Astrocyte (in vitro differentiated cells and primary cell): ENCODE measurements around the gene FBXW9. TPM values are rescaled to one million over a fixed set of nuclear protein-coding genes. Genes with fewer than 3 reads are reported as not detected.

Experiments
- DNase-seq: peaks from one replicate; pipeline ENCODE4 v3.0.0-alpha.2; 2010; ENCODE audit warnings: low read depth
- FAIRE-seq: peaks from 2 replicates; lab custom pipeline; 2011; peaks lifted over from hg19 to GRCh38; lab: Jason Lieb, UNC
- H2AFZ ChIP-seq: 2 replicates; pipeline ENCODE4 v1.6.0; 2012; ENCODE audit warnings: low read depth, low read length, inconsistent platforms
- H3K27ac ChIP-seq: 2 replicates; pipeline ENCODE4 v1.5.1; 2011; ENCODE audit warnings: low read depth, low read length, inconsistent platforms
- H3K27me3 ChIP-seq: 2 replicates; pipeline ENCODE4 v1.6.0; 2011; ENCODE audit warnings: low read length, inconsistent platforms; ENCODE audit not compliant: insufficient read depth
- H3K36me3 ChIP-seq: 2 replicates; pipeline ENCODE4 v1.5.1; 2011; ENCODE audit warnings: low read length, inconsistent platforms; ENCODE audit not compliant: insufficient read depth
- H3K4me1 ChIP-seq: 2 replicates; pipeline ENCODE4 v1.5.1; 2011; ENCODE audit warnings: low read length, inconsistent platforms; ENCODE audit not compliant: insufficient read depth
- H3K4me2 ChIP-seq: 2 replicates; pipeline ENCODE4 v1.6.0; 2012; ENCODE audit warnings: low read length, inconsistent platforms
- H3K4me3 ChIP-seq: 2 replicates; pipeline ENCODE4 v1.5.1; 2011; ENCODE audit warnings: low read depth, mild to moderate bottlenecking, low read length, inconsistent platforms; ENCODE audit not compliant: insufficient read depth
- H3K79me2 ChIP-seq: 2 replicates; pipeline ENCODE4 v1.6.0; 2012; ENCODE audit warnings: mild to moderate bottlenecking, low read length, inconsistent platforms; ENCODE audit not compliant: insufficient read depth
- H3K9ac ChIP-seq: 2 replicates; pipeline ENCODE4 v1.6.0; 2012; ENCODE audit warnings: mild to moderate bottlenecking, low read length, inconsistent platforms
- H3K9me3 ChIP-seq: 2 replicates; pipeline ENCODE4 v1.5.1; 2012; ENCODE audit warnings: low read depth, mild to moderate bottlenecking, low read length, inconsistent platforms; ENCODE audit not compliant: insufficient read depth
- H4K20me1 ChIP-seq: 2 replicates; pipeline ENCODE4 v1.6.0; 2012; ENCODE audit warnings: low read length, inconsistent platforms; ENCODE audit not compliant: insufficient read depth
- H3K27ac Mint-ChIP-seq: one replicate; pipeline ENCODE4 v1.8.0; 2021; ENCODE audit warnings: mild to moderate bottlenecking, mixed read lengths; ENCODE audit not compliant: unreplicated experiment
- H3K27me3 Mint-ChIP-seq: one replicate; pipeline ENCODE4 v1.8.0; 2021; ENCODE audit warnings: low read depth, mixed read lengths; ENCODE audit not compliant: unreplicated experiment
- H3K36me3 Mint-ChIP-seq: one replicate; pipeline ENCODE4 v1.8.0; 2021; ENCODE audit warnings: low read depth, mixed read lengths; ENCODE audit not compliant: unreplicated experiment
- H3K4me1 Mint-ChIP-seq: one replicate; pipeline ENCODE4 v1.8.0; 2021; ENCODE audit warnings: low read depth, mixed read lengths; ENCODE audit not compliant: unreplicated experiment
- H3K4me3 Mint-ChIP-seq: one replicate; pipeline ENCODE4 v1.8.0; 2021; ENCODE audit warnings: mild to moderate bottlenecking, moderate library complexity, mixed read lengths; ENCODE audit not compliant: unreplicated experiment
- H3K9me3 Mint-ChIP-seq: one replicate; pipeline ENCODE4 v1.8.0; 2021; ENCODE audit warnings: mild to moderate bottlenecking, mixed read lengths; ENCODE audit not compliant: unreplicated experiment
- CTCF ChIP-seq: IDR thresholded peaks from 2 replicates; pipeline ENCODE4 v1.5.1; 2011; ENCODE audit warnings: low read depth, mild to moderate bottlenecking, inconsistent platforms, low read length, moderate library complexity; ENCODE audit not compliant: insufficient read depth
- EZH2 ChIP-seq: IDR thresholded peaks from 2 replicates; pipeline ENCODE4 v1.6.1; 2012; ENCODE audit warnings: mild to moderate bottlenecking, low read length, inconsistent platforms; ENCODE audit not compliant: insufficient read depth
- total RNA-seq: library from RNA; stranded (reverse); gene quantifications from 2 replicates; pipeline ENCODE4 v1.2.1, GENCODE V29; 2021

FBXW9 gene
- total RNA-seq, 1 donor from 2014 or later, result 9.9 TPM

- Mint-ChIP-seq H3K36me3 (peaks cover 4% of the 10 kb centered on the region), H3K27me3 (no peaks in the 10 kb centered on the region), H3K4me3 (peak within 1 kb of the TSS; percentile 99), H3K27ac (peak within 1 kb of the TSS; percentile 97), H3K9me3 (no peaks in the 10 kb centered on the region), H3K4me1 (peaks cover 13% of the 10 kb centered on the region)
- TF ChIP-seq EZH2 (no peak), CTCF (no peak)
- Histone ChIP-seq H3K36me3 (peaks cover 5% of the 10 kb centered on the region), H3K27me3 (no peaks in the 10 kb centered on the region), H2AFZ (peak within 1 kb of the TSS; percentile 87), H3K27ac (peak within 1 kb of the TSS; percentile 86), H3K4me3 (peak within 1 kb of the TSS; percentile 92), H4K20me1 (peaks cover 29% of the 10 kb centered on the region), H3K9me3 (no peaks in the 10 kb centered on the region), H3K79me2 (peaks cover 53% of the 10 kb centered on the region), H3K9ac (peak within 1 kb of the TSS; percentile 89), H3K4me1 (peaks cover 14% of the 10 kb centered on the region), H3K4me2 (peak within 1 kb of the TSS; percentile 95)
- no peak for FAIRE-seq
- peak; percentile 54 for DNase-seq
Observed at GRCh38 chr19:12723641-12724426, 27.4 kb upstream of the FBXW9 start, which contains the start of gene TNPO2. Gene TNPO2, minus strand, starts transcription at chr19:12723932. Its CDS starts 2,955 bp downstream, at chr19:12720977.

- peak overlapping the region; percentile 89 for H3K9ac ChIP-seq
- Mint-ChIP-seq H3K9me3 (no peaks in the 10 kb centered on the region), H3K4me3 (peak overlapping the region; percentile 99), H3K4me1 (peaks cover 15% of the 10 kb centered on the region), H3K36me3 (peaks cover 9% of the 10 kb centered on the region), H3K27me3 (no peaks in the 10 kb centered on the region), H3K27ac (peak overlapping the region; percentile 97)
- H3K4me1 ChIP-seq, result peaks cover 17% of the 10 kb centered on the region
- H3K79me2 ChIP-seq, result peaks cover 58% of the 10 kb centered on the region
- peak overlapping the region; percentile 86 for H3K27ac ChIP-seq
- peaks cover 30% of the 10 kb centered on the region for H4K20me1 ChIP-seq
- H3K36me3 ChIP-seq, result peaks cover 9% of the 10 kb centered on the region
- FAIRE-seq (no peak), DNase-seq (no peak)
- peak overlapping the region; percentile 95 for H3K4me2 ChIP-seq
- TF ChIP-seq CTCF, result no peak
- no peak for TF ChIP-seq EZH2
- H3K9me3 ChIP-seq, result no peaks in the 10 kb centered on the region
- H3K27me3 ChIP-seq, result no peaks in the 10 kb centered on the region
- peak overlapping the region; percentile 92 for H3K4me3 ChIP-seq
- peak overlapping the region; percentile 52 for H2AFZ ChIP-seq
Observed at GRCh38 chr19:12723381-12723640, 26.9 kb upstream of the FBXW9 start.
